Astrocyte (in vitro differentiated cells and primary cell): ENCODE results near the gene EFNA5. TPM values are rescaled to one million over a fixed set of nuclear protein-coding genes. Genes with fewer than 3 reads are reported as not detected.

Experiments used
- DNase-seq: peaks from one replicate; pipeline ENCODE4 v3.0.0-alpha.2; 2010; ENCODE audit warnings: low read depth
- FAIRE-seq: peaks from 2 replicates; lab custom pipeline; 2011; peaks lifted over from hg19 to GRCh38; lab: Jason Lieb, UNC
- H2AFZ ChIP-seq: 2 replicates; pipeline ENCODE4 v1.6.0; 2012; ENCODE audit warnings: low read depth, low read length, inconsistent platforms
- H3K27ac ChIP-seq: 2 replicates; pipeline ENCODE4 v1.5.1; 2011; ENCODE audit warnings: low read depth, low read length, inconsistent platforms
- H3K27me3 ChIP-seq: 2 replicates; pipeline ENCODE4 v1.6.0; 2011; ENCODE audit warnings: low read length, inconsistent platforms; ENCODE audit not compliant: insufficient read depth
- H3K36me3 ChIP-seq: 2 replicates; pipeline ENCODE4 v1.5.1; 2011; ENCODE audit warnings: low read length, inconsistent platforms; ENCODE audit not compliant: insufficient read depth
- H3K4me1 ChIP-seq: 2 replicates; pipeline ENCODE4 v1.5.1; 2011; ENCODE audit warnings: low read length, inconsistent platforms; ENCODE audit not compliant: insufficient read depth
- H3K4me2 ChIP-seq: 2 replicates; pipeline ENCODE4 v1.6.0; 2012; ENCODE audit warnings: low read length, inconsistent platforms
- H3K4me3 ChIP-seq: 2 replicates; pipeline ENCODE4 v1.5.1; 2011; ENCODE audit warnings: low read depth, mild to moderate bottlenecking, low read length, inconsistent platforms; ENCODE audit not compliant: insufficient read depth
- H3K79me2 ChIP-seq: 2 replicates; pipeline ENCODE4 v1.6.0; 2012; ENCODE audit warnings: mild to moderate bottlenecking, low read length, inconsistent platforms; ENCODE audit not compliant: insufficient read depth
- H3K9ac ChIP-seq: 2 replicates; pipeline ENCODE4 v1.6.0; 2012; ENCODE audit warnings: mild to moderate bottlenecking, low read length, inconsistent platforms
- H3K9me3 ChIP-seq: 2 replicates; pipeline ENCODE4 v1.5.1; 2012; ENCODE audit warnings: low read depth, mild to moderate bottlenecking, low read length, inconsistent platforms; ENCODE audit not compliant: insufficient read depth
- H4K20me1 ChIP-seq: 2 replicates; pipeline ENCODE4 v1.6.0; 2012; ENCODE audit warnings: low read length, inconsistent platforms; ENCODE audit not compliant: insufficient read depth
- H3K27ac Mint-ChIP-seq: one replicate; pipeline ENCODE4 v1.8.0; 2021; ENCODE audit warnings: mild to moderate bottlenecking, mixed read lengths; ENCODE audit not compliant: unreplicated experiment
- H3K27me3 Mint-ChIP-seq: one replicate; pipeline ENCODE4 v1.8.0; 2021; ENCODE audit warnings: low read depth, mixed read lengths; ENCODE audit not compliant: unreplicated experiment
- H3K36me3 Mint-ChIP-seq: one replicate; pipeline ENCODE4 v1.8.0; 2021; ENCODE audit warnings: low read depth, mixed read lengths; ENCODE audit not compliant: unreplicated experiment
- H3K4me1 Mint-ChIP-seq: one replicate; pipeline ENCODE4 v1.8.0; 2021; ENCODE audit warnings: low read depth, mixed read lengths; ENCODE audit not compliant: unreplicated experiment
- H3K4me3 Mint-ChIP-seq: one replicate; pipeline ENCODE4 v1.8.0; 2021; ENCODE audit warnings: mild to moderate bottlenecking, moderate library complexity, mixed read lengths; ENCODE audit not compliant: unreplicated experiment
- H3K9me3 Mint-ChIP-seq: one replicate; pipeline ENCODE4 v1.8.0; 2021; ENCODE audit warnings: mild to moderate bottlenecking, mixed read lengths; ENCODE audit not compliant: unreplicated experiment
- CTCF ChIP-seq: IDR thresholded peaks from 2 replicates; pipeline ENCODE4 v1.5.1; 2011; ENCODE audit warnings: low read depth, mild to moderate bottlenecking, inconsistent platforms, low read length, moderate library complexity; ENCODE audit not compliant: insufficient read depth
- EZH2 ChIP-seq: IDR thresholded peaks from 2 replicates; pipeline ENCODE4 v1.6.1; 2012; ENCODE audit warnings: mild to moderate bottlenecking, low read length, inconsistent platforms; ENCODE audit not compliant: insufficient read depth
- total RNA-seq: library from RNA; stranded (reverse); gene quantifications from 2 replicates; pipeline ENCODE4 v1.2.1, GENCODE V29; 2021

Gene EFNA5
- total RNA-seq, 1 donor from 2014 or later, result 59.3 TPM

- Histone ChIP-seq H3K4me3 (no peak overlapping the region), H3K4me2 (peak overlapping the region; percentile 44), H3K27ac (no peak overlapping the region), H3K9ac (no peak overlapping the region), H3K4me1 (peaks cover 10% of the 10 kb centered on the region), H2AFZ (no peak overlapping the region), H4K20me1 (no peaks in the 10 kb centered on the region), H3K27me3 (peaks cover 3% of the 10 kb centered on the region), H3K36me3 (no peaks in the 10 kb centered on the region), H3K79me2 (no peaks in the 10 kb centered on the region), H3K9me3 (no peaks in the 10 kb centered on the region)
- DNase-seq, result no peak
- no peaks in the 10 kb centered on the region for H3K9me3 Mint-ChIP-seq
- no peak overlapping the region for H3K4me3 Mint-ChIP-seq
- FAIRE-seq, result no peak
- peak overlapping the region; percentile 63 for H3K27ac Mint-ChIP-seq
- H3K36me3 Mint-ChIP-seq, result peaks cover 11% of the 10 kb centered on the region
- peaks cover 24% of the 10 kb centered on the region for H3K4me1 Mint-ChIP-seq
- TF ChIP-seq EZH2 (no peak), CTCF (no peak)
- no peaks in the 10 kb centered on the region for H3K27me3 Mint-ChIP-seq
These were observed 274.4 kb downstream of the EFNA5 start for GRCh38 chr5:107396351-107396690.

- H3K9ac ChIP-seq, result no peak overlapping the region
- no peak overlapping the region for H3K4me3 ChIP-seq
- no peak for TF ChIP-seq CTCF
- TF ChIP-seq EZH2, result no peak
- peaks cover 10% of the 10 kb centered on the region for H3K4me1 ChIP-seq
- no peaks in the 10 kb centered on the region for H3K9me3 ChIP-seq
- no peak overlapping the region for H2AFZ ChIP-seq
- Mint-ChIP-seq H3K27me3 (no peaks in the 10 kb centered on the region), H3K4me1 (peaks cover 24% of the 10 kb centered on the region), H3K27ac (peak overlapping the region; percentile 63), H3K9me3 (no peaks in the 10 kb centered on the region), H3K4me3 (no peak overlapping the region), H3K36me3 (peaks cover 11% of the 10 kb centered on the region)
- no peaks in the 10 kb centered on the region for H3K36me3 ChIP-seq
- peak overlapping the region; percentile 44 for H3K4me2 ChIP-seq
- no peak overlapping the region for H3K27ac ChIP-seq
- FAIRE-seq (no peak), DNase-seq (peak; percentile 61)
- no peaks in the 10 kb centered on the region for H4K20me1 ChIP-seq
- H3K27me3 ChIP-seq, result peaks cover 3% of the 10 kb centered on the region
- no peaks in the 10 kb centered on the region for H3K79me2 ChIP-seq
These were observed 274.9 kb downstream of the EFNA5 start for GRCh38 chr5:107395632-107396350.

- Mint-ChIP-seq H3K4me3 (no peak overlapping the region), H3K27me3 (no peaks in the 10 kb centered on the region), H3K27ac (no peak overlapping the region), H3K36me3 (peaks cover 11% of the 10 kb centered on the region), H3K4me1 (peaks cover 29% of the 10 kb centered on the region), H3K9me3 (no peaks in the 10 kb centered on the region)
- no peak overlapping the region for H3K4me3 ChIP-seq
- H3K27ac ChIP-seq, result no peak overlapping the region
- peaks cover 18% of the 10 kb centered on the region for H3K4me1 ChIP-seq
- H3K9me3 ChIP-seq, result no peaks in the 10 kb centered on the region
- no peak for FAIRE-seq
- TF ChIP-seq EZH2, result no peak
- TF ChIP-seq CTCF, result no peak
- H3K79me2 ChIP-seq, result no peaks in the 10 kb centered on the region
- no peak for DNase-seq
- no peak overlapping the region for H3K9ac ChIP-seq
- H3K27me3 ChIP-seq, result peaks cover 3% of the 10 kb centered on the region
- H2AFZ ChIP-seq, result no peak overlapping the region
- H3K36me3 ChIP-seq, result no peaks in the 10 kb centered on the region
- no peaks in the 10 kb centered on the region for H4K20me1 ChIP-seq
- no peak overlapping the region for H3K4me2 ChIP-seq
These were observed 276.9 kb downstream of the EFNA5 start for GRCh38 chr5:107393851-107394250.
